ENCODE results near the gene OR1J4.

The OR1J4 gene

GRCh38 chr9:122498883-122499288 lies 20.1 kb upstream of the OR1J4 start:
- peak; percentile 59 for DNase-seq (ENCODE audit: low read depth)
- TF ChIP-seq CTCF (conservative IDR thresholded peaks at IDR 0.05; ENCODE audit: control insufficient read depth, insufficient read depth, low read depth, low read length), result peak; percentile 85
- H3K4me3 ChIP-seq (ENCODE audit: control insufficient read depth, low read depth, low read length), result no peak overlapping the region

- DNase-seq (ENCODE audit: low read depth), result no peak
- TF ChIP-seq CTCF (conservative IDR thresholded peaks at IDR 0.05; ENCODE audit: control insufficient read depth, insufficient read depth, low read depth, low read length), result no peak
- no peak overlapping the region for H3K4me3 ChIP-seq (ENCODE audit: control insufficient read depth, low read depth, low read length)
Observed at GRCh38 chr9:122506964-122507363, 12.0 kb upstream of the OR1J4 start.

GRCh38 chr9:122510502-122510901 lies 8.4 kb upstream of the OR1J4 start, which contains the start of gene OR1J2:
Gene OR1J2, plus strand, starts transcription at chr9:122510802. Its CDS starts 0 bp downstream, at chr9:122510802.
- no peak within 1 kb of the TSS for H3K4me3 ChIP-seq (ENCODE audit: control insufficient read depth, low read depth, low read length)
- no peak for DNase-seq (ENCODE audit: low read depth)
- TF ChIP-seq CTCF (conservative IDR thresholded peaks at IDR 0.05; ENCODE audit: control insufficient read depth, insufficient read depth, low read depth, low read length), result no peak

GRCh38 chr9:122518226-122518625 lies 715 bp upstream of the OR1J4 start:
- DNase-seq (ENCODE audit: low read depth), result no peak
- no peak for TF ChIP-seq CTCF (conservative IDR thresholded peaks at IDR 0.05; ENCODE audit: control insufficient read depth, insufficient read depth, low read depth, low read length)
- no peak overlapping the region for H3K4me3 ChIP-seq (ENCODE audit: control insufficient read depth, low read depth, low read length)

GRCh38 chr9:122519376-122519775 lies 435 bp downstream of the OR1J4 start:
- TF ChIP-seq CTCF (conservative IDR thresholded peaks at IDR 0.05; ENCODE audit: control insufficient read depth, insufficient read depth, low read depth, low read length), result no peak
- H3K4me3 ChIP-seq (ENCODE audit: control insufficient read depth, low read depth, low read length), result no peak overlapping the region
- no peak for DNase-seq (ENCODE audit: low read depth)

GRCh38 chr9:122526602-122527001 lies 7.7 kb downstream of the OR1J4 start:
- no peak for DNase-seq (ENCODE audit: low read depth)

More at GRCh38 chr9:122526602-122527001, 7.7 kb downstream of the OR1J4 start:
- TF ChIP-seq CTCF (conservative IDR thresholded peaks at IDR 0.05; ENCODE audit: control insufficient read depth, insufficient read depth, low read depth, low read length), result no peak
- no peak overlapping the region for H3K4me3 ChIP-seq (ENCODE audit: control insufficient read depth, low read depth, low read length)
